WTC11 (cell line): ENCODE results near the gene DEXI.

Experiments used
- CDX4 ChIP-seq: fragments of 250-450 bp; sonication (Bioruptor Pico); IDR thresholded peaks from 2 replicates; pipeline ENCODE4 v1.9.0; 2021; ENCODE audit warnings: moderate library complexity, mild to moderate bottlenecking, inconsistent platforms, borderline replicate concordance
- ETV6 ChIP-seq: sonication (generic); formaldehyde crosslinking; IDR thresholded peaks from 2 replicates; pipeline ENCODE4 v1.8.1; 2022; ENCODE audit warnings: mild to moderate bottlenecking, missing genetic modification reagents
- FOXJ3 ChIP-seq: sonication (generic); formaldehyde crosslinking; IDR thresholded peaks from 2 replicates; pipeline ENCODE4 v1.9.0; 2021; ENCODE audit warnings: missing genetic modification reagents, mild to moderate bottlenecking, borderline replicate concordance
- TEAD4 ChIP-seq: sonication (generic); formaldehyde crosslinking; IDR thresholded peaks from 2 replicates; pipeline ENCODE4 v1.8.0; 2022; ENCODE audit warnings: mild to moderate bottlenecking, missing genetic modification reagents
- ZNF121 ChIP-seq: sonication (generic); formaldehyde crosslinking; IDR thresholded peaks from 2 replicates; pipeline ENCODE4 v1.8.0; 2023; ENCODE audit warnings: missing genetic modification reagents
- TF ChIP-seq, protein P1 (sequence below): fragments of 200-600 bp; IDR thresholded peaks from 2 replicates; pipeline ENCODE4 v1.8.0; 2022; ENCODE audit warnings: antibody characterized with exemption
- TF ChIP-seq, protein P2 (sequence below): sonication (generic); formaldehyde crosslinking; IDR thresholded peaks from 2 replicates; pipeline ENCODE4 v1.8.1; 2023; ENCODE audit warnings: mild to moderate bottlenecking, moderate library complexity, missing genetic modification reagents
- TF ChIP-seq, protein P3 (sequence below): sonication (generic); formaldehyde crosslinking; IDR thresholded peaks from 2 replicates; pipeline ENCODE4 v1.8.0; 2022; ENCODE audit warnings: mild to moderate bottlenecking, missing genetic modification reagents

DNA sequence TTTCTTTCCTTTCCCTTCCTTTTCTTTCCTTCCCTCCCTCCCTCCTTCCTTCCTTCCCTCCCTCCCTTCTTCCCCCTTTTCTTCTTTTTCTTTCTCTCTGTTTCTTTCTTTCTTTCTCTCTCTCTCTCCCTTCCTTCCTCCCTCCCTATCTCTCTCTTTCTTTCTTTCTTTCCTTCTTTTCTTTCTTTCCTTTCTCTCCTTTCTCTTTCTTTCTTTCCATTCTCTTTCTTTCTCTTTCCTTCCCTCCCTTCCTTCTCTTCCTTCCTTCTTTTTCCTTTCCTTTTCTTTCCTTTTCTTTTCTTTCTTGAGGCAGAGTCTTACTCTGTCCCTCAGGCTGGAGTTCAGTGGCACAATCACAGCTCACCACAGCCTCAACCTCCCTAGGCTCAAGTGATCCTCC, 31.0 kb downstream of the DEXI start:
- TF ChIP-seq, protein P1, sequence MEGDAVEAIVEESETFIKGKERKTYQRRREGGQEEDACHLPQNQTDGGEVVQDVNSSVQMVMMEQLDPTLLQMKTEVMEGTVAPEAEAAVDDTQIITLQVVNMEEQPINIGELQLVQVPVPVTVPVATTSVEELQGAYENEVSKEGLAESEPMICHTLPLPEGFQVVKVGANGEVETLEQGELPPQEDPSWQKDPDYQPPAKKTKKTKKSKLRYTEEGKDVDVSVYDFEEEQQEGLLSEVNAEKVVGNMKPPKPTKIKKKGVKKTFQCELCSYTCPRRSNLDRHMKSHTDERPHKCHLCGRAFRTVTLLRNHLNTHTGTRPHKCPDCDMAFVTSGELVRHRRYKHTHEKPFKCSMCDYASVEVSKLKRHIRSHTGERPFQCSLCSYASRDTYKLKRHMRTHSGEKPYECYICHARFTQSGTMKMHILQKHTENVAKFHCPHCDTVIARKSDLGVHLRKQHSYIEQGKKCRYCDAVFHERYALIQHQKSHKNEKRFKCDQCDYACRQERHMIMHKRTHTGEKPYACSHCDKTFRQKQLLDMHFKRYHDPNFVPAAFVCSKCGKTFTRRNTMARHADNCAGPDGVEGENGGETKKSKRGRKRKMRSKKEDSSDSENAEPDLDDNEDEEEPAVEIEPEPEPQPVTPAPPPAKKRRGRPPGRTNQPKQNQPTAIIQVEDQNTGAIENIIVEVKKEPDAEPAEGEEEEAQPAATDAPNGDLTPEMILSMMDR = no peak
- TF ChIP-seq FOXJ3 (CRISPR knock-in tag) = no peak
- TF ChIP-seq, protein P2, sequence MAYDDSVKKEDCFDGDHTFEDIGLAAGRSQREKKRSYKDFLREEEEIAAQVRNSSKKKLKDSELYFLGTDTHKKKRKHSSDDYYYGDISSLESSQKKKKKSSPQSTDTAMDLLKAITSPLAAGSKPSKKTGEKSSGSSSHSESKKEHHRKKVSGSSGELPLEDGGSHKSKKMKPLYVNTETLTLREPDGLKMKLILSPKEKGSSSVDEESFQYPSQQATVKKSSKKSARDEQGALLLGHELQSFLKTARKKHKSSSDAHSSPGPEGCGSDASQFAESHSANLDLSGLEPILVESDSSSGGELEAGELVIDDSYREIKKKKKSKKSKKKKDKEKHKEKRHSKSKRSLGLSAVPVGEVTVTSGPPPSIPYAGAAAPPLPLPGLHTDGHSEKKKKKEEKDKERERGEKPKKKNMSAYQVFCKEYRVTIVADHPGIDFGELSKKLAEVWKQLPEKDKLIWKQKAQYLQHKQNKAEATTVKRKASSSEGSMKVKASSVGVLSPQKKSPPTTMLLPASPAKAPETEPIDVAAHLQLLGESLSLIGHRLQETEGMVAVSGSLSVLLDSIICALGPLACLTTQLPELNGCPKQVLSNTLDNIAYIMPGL (CRISPR knock-in tag) = no peak
- TF ChIP-seq ZNF121 (CRISPR knock-in tag) = no peak
- TF ChIP-seq ETV6 (CRISPR knock-in tag) = no peak
- TF ChIP-seq, protein P3, sequence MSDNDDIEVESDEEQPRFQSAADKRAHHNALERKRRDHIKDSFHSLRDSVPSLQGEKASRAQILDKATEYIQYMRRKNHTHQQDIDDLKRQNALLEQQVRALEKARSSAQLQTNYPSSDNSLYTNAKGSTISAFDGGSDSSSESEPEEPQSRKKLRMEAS (CRISPR knock-in tag) = no peak
- TF ChIP-seq CDX4 (CRISPR knock-in tag) = no peak
- no peak for TF ChIP-seq TEAD4 (CRISPR knock-in tag)
